Fibroblast of the aortic adventitia (primary cell): ENCODE results near the gene RNF31. TPM values are rescaled to one million over a fixed set of nuclear protein-coding genes. Genes with fewer than 3 reads are reported as not detected.

ENCODE experiments used
- DNase-seq: peaks from one replicate; pipeline ENCODE4 v3.0.0-alpha.2; 2010; ENCODE audit warnings: low read depth
- H3K4me3 ChIP-seq: 2 replicates; pipeline ENCODE4 v1.5.1; 2011; ENCODE audit warnings: low read depth, mild to moderate bottlenecking, control low read depth, low read length, moderate library complexity
- CTCF ChIP-seq: IDR thresholded peaks from 2 replicates; pipeline ENCODE4 v1.5.1; 2011; ENCODE audit warnings: mild to moderate bottlenecking, low read length, control low read depth, inconsistent platforms; ENCODE audit not compliant: insufficient read depth
- total RNA-seq: library from RNA; depleted of rRNA; stranded (reverse); fragments of >200 nt; gene quantifications from 2 replicates; pipeline ENCODE4 v1.2.3, GENCODE V29; 2012; ENCODE audit warnings: low replicate concordance

Gene RNF31
- total RNA-seq, 1 donor, result 51.1 TPM

DNA sequence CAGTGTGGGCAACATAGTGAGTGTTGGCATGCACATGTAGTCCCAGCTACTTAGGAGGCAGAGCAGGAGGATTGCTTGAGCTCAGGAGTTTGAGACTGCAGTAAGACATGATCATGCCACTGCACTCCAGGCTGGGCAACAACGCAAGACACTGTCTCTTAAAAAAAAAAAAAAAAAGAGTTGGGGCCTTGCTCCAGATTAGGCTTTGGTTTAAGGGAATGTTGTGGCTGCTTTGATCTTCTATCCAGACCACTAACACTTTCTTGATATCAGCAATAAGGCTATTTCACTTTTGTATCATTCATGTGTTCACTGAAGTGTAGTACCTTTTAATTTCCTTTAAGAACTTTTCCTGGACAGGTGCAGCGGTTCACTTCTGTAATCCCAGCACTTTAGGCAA lies 19.6 kb upstream of the RNF31 start:
- DNase-seq, result no peak
- no peak for TF ChIP-seq CTCF
- no peak overlapping the region for H3K4me3 ChIP-seq

DNA sequence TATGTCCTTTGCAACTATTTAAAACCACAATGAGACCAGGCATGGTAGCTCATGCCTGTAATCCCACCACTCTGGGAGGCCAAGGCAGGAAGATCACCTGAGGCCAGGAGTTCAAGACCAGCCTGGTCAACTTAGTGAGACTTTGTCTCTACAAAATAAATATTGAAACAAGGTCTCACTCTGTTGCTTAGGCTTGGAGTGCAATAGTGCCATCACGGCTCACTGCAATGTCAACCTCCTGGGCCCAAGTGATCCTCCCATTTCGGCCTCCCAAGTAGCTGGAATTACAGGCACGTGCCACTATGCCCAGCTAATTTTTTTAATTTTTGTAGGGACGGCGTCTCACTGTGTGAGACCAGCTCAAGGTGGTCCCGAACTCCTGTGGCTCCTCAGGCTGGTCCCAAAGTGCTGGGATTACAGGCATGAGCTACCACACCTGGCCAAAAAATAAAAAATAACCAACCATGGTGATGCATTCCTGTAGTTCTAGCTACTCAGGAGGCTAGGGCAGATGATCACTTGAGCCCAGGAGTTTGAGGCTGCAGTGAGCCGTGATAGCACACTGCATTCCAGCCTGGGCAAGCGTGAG lies 17.8 kb upstream of the RNF31 start:
- DNase-seq, result no peak
- TF ChIP-seq CTCF, result no peak
- H3K4me3 ChIP-seq, result no peak overlapping the region

DNA sequence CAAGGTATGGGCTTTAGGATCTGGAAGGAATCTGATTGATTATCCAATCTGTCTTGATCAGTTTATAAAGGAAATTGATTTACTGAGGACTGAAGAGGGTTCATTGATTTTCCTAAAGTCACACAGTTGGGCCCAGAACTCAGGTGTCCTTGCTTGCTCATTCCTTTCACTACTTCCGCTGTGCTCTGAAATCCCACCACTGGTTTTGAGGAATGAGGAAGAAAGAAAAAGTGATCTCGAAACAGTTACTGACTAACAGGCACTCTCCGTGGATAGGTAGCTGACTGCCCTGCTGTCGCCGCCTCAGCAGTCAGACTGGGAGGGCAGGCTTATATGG lies 16.9 kb upstream of the RNF31 start, which contains the start of gene FITM1:
TSS of gene FITM1 (plus strand) at position 280 of the 337 bp plus-strand sequence. CDS start 905 bp downstream, outside the sequence.
- TF ChIP-seq CTCF, result no peak
- H3K4me3 ChIP-seq, result no peak within 1 kb of the TSS
- no peak for DNase-seq

GRCh38 chr14:24130717-24131548 lies 16.4 kb upstream of the RNF31 start:
- TF ChIP-seq CTCF, result no peak
- DNase-seq, result no peak
- H3K4me3 ChIP-seq, result no peak overlapping the region

GRCh38 chr14:24131549-24131966 lies 15.7 kb upstream of the RNF31 start:
- no peak overlapping the region for H3K4me3 ChIP-seq
- no peak for DNase-seq
- TF ChIP-seq CTCF, result no peak

- H3K4me3 ChIP-seq, result no peak overlapping the region
- TF ChIP-seq CTCF, result no peak
- no peak for DNase-seq
Measured at GRCh38 chr14:24132061-24132685, 15.1 kb upstream of the RNF31 start.
